Measurements from ENCODE around the gene DCAF6.

GRCh38 chr1:168005529-168005928, 69.0 kb downstream of the DCAF6 start:
- TF ChIP-seq, protein P1, sequence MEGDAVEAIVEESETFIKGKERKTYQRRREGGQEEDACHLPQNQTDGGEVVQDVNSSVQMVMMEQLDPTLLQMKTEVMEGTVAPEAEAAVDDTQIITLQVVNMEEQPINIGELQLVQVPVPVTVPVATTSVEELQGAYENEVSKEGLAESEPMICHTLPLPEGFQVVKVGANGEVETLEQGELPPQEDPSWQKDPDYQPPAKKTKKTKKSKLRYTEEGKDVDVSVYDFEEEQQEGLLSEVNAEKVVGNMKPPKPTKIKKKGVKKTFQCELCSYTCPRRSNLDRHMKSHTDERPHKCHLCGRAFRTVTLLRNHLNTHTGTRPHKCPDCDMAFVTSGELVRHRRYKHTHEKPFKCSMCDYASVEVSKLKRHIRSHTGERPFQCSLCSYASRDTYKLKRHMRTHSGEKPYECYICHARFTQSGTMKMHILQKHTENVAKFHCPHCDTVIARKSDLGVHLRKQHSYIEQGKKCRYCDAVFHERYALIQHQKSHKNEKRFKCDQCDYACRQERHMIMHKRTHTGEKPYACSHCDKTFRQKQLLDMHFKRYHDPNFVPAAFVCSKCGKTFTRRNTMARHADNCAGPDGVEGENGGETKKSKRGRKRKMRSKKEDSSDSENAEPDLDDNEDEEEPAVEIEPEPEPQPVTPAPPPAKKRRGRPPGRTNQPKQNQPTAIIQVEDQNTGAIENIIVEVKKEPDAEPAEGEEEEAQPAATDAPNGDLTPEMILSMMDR (IDR thresholded peaks at IDR 0.05): no peak
- TF ChIP-seq POLR2A (IDR thresholded peaks at IDR 0.05) (no peak), POLR2AphosphoS5 (IDR thresholded peaks at IDR 0.05) (no peak)

Data from gastroesophageal sphincter (tissue), 3 donors.